ENCODE results near the gene SERPINB1.
"Not testable (repeated sequence)": the region's sequence is repeated elsewhere in the genome, so short reads cannot be mapped to it uniquely, and the experiment has no call there.

The SERPINB1 gene

DNA sequence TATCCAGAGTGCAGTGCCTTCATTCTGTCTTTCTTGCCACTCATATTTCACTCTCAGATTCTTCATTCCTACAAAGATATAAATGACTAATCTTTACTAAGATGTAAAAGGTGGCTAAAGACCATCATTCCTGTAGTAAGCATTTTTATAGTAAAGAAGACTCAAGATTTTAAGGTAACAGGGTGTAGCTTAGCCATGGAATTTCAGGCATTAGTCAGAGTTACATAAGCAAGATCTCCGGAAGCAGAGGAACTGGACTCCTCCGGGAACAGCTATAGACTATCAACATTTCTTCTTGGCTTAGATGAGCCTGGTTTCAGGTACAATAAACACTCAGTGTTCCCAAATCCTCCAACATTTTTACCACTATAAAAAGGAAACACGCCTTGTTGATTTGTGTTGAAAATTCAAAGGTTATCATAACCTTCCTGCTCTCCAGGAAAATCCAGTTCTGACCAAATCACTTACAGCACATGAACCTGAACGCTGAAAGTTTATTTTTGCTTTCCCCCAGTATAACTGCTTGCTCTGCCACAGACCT lies 23.7 kb downstream of the SERPINB1 start:
- no peak for DNase-seq (ENCODE audit: low read depth)

GRCh38 chr6:2816158-2816557 lies 25.5 kb downstream of the SERPINB1 start:
- no peak for DNase-seq (ENCODE audit: low read depth)

- DNase-seq (ENCODE audit: low read depth): no peak
Measured at GRCh38 chr6:2812695-2813094, 29.0 kb downstream of the SERPINB1 start.

DNA sequence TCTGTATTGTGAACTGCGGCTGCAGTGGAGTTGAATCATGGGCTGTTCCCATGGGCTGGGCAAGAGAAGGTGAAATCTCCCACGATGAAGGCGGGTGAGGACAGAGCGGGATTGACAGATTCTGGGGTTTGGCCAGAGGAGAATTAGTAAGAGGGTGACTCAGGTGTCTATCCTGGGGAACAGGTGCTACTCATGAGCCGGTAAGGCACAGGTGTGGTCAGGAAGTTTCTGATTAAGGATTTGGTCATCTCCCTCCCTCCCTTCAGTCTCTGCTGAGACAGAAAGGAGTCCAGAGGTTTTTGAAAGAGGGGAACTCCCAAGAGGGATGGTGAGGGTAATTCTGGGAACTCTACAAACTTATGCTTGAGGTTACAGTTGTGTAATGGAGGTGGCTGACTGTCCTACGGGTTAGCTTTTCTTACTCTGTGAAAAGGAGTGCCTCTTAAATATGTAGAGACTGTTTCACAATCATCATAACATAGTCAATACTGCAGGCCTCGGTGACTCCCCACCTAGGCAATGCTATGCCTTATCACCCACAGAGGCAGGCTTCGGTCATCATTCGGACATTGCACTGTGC lies 31.5 kb downstream of the SERPINB1 start:
- DNase-seq (ENCODE audit: low read depth): no peak

GRCh38 chr6:2809015-2809414 lies 32.6 kb downstream of the SERPINB1 start:
- no peak for DNase-seq (ENCODE audit: low read depth)

DNA sequence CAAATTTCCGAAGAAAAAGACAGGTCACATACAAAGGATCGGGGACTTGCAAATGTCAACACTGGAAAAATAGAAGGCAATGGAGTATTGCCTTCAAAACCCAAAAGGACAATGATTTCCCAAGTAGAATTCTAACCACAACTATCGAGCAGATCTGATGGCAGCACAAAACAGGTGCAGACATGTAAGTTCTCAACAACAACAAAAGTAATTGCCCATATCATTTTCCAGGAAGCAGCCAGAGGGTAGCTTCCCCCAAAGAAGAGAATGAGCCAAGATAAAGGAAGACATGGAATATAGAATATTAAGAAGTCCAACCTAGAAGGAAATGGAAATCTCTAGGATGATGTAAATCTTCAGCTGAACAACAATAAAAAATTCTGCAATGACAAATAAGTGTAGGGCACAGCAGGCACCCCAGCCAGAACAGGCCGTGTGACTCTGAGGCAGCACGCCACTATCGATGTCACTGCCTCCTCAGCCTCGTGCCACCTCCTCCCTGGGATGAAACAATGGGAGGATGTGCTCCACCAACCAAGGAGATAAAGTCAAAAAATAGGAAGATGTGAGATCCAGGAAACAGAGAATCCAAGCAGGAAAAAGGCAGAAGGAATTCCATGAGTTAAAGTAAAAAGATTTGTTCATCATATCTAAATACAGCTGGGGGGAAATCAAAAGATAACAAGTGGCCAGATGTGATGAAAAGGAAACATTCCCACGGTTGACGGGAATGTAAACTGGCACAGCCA lies 34.1 kb downstream of the SERPINB1 start:
- no peak for DNase-seq (ENCODE audit: low read depth)

GRCh38 chr6:2806644-2807043 lies 35.0 kb downstream of the SERPINB1 start:
- DNase-seq (ENCODE audit: low read depth): no peak

GRCh38 chr6:2805031-2805430 lies 36.6 kb downstream of the SERPINB1 start:
- DNase-seq (ENCODE audit: low read depth): no peak

GRCh38 chr6:2804516-2804915 lies 37.1 kb downstream of the SERPINB1 start:
- DNase-seq (ENCODE audit: low read depth): no peak

- DNase-seq (ENCODE audit: low read depth): no peak
Measured at GRCh38 chr6:2803731-2804429, 37.8 kb downstream of the SERPINB1 start.

- no peak for DNase-seq (ENCODE audit: low read depth)
Measured at GRCh38 chr6:2802521-2803060, 39.1 kb downstream of the SERPINB1 start.

- not testable (repeated sequence) for DNase-seq (ENCODE audit: low read depth)
Measured at GRCh38 chr6:2801687-2802086, 40.0 kb downstream of the SERPINB1 start.

- no peak for DNase-seq (ENCODE audit: low read depth)
Measured at GRCh38 chr6:2800552-2801316, 40.9 kb downstream of the SERPINB1 start.

- DNase-seq (ENCODE audit: low read depth): no peak
Measured at GRCh38 chr6:2799936-2800527, 41.6 kb downstream of the SERPINB1 start.

- no peak for DNase-seq (ENCODE audit: low read depth)
Measured at GRCh38 chr6:2798586-2799134, 43.0 kb downstream of the SERPINB1 start.

DNA sequence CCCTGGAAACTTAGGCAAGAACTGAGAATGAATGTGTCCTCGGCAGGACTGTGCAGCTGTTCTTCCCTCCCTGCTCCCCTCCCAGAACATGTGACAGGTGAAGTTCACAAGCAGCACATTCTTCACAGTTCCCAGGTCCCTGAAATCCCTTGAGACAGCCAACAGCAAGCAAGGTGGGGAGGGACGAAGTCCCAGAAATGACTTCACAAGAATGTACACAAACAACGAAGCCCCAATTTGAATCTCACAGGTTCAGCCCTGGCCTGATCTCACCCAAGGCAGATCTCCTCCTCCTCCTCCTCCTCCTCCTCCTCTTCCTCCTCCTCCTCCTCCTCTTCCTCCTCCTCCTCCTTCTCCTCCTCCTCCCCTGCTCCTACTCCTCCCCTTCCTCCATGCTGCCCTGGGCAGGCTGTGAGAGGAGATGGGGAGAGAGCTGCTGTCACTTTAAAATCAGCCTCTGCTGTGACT lies 44.1 kb downstream of the SERPINB1 start:
- DNase-seq (ENCODE audit: low read depth): no peak

DNA sequence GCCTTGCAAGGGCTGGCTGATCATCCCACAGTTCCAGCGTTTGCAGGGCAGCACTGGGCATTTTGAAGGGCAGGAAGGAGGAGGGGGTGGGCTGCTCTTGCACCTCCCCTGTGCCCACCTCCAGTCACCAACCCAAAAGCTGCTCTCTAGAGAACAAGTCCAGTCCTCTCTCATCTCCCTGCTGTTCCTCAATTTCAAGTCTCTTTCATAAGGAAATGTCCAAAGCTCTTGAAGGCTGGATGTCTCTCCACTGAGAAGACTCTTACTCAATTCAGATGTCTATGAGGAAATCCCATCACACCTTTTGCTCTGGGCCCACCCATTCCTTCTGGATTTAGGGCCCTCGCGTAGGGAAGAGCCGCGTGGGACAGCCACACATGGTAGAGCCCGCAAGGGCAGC lies 44.8 kb downstream of the SERPINB1 start:
- DNase-seq (ENCODE audit: low read depth): no peak

GRCh38 chr6:2795956-2796355 lies 45.7 kb downstream of the SERPINB1 start:
- DNase-seq (ENCODE audit: low read depth): no peak

DNA sequence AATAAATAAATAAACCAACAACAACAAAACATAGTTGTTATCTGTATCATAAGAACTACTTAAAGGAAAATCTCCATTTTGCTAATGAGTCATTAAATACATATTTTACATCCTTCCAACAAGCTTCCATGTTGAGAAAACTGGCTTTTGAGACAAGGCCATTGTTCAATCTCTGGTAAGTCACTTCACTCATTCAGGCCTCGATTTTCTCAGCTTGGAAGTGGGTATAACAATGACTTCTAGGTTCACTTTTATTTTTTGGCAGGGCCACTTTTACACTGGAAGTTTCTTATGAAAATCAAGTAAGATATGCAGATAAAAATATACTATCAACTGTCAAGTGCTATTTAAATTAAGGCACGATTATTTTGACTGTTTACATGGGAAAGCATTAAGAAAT lies 46.5 kb downstream of the SERPINB1 start:
- DNase-seq (ENCODE audit: low read depth): no peak

DNA sequence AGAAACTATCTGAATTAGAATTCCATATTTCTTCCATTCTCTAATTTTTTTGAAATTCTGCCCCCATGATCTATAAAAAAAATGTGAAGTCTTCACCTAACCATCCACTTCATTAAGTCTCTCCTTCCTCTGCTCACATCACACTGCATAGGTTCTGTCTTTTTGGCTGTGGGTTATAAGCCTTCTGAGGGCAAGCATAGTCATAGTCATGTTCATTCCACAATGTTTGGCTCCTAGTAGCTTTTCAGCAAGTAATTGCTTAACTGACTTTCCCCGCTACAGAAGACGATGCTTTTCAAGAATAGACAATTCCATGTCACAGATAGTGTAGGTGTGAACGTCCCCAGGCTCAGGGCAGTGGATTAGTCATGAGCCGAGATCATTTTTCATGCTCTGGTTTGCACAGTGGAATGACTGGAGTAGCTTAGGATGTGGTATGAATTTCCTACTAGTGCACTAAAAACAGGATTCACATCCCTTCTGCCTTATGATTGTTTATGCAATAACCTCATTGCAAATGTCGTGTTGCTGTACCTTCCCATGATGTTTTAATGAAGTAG lies 47.4 kb downstream of the SERPINB1 start:
- no peak for DNase-seq (ENCODE audit: low read depth)
